Nephron (organoid): ENCODE measurements around the gene CRIP1.

Source experiments
- H3K27ac Mint-ChIP-seq, 3 experiments: 2 replicates each; pipeline ENCODE4 v1.8.0; 2020; ENCODE audit warnings: mixed read lengths in 3 of 3, mild to moderate bottlenecking in 2 of 3, moderate library complexity in 1 of 3
- H3K27me3 Mint-ChIP-seq: 2 replicates; pipeline ENCODE4 v1.8.0; 2021; ENCODE audit warnings: low read depth, mild to moderate bottlenecking, moderate library complexity, mixed read lengths
- H3K36me3 Mint-ChIP-seq: 2 replicates; pipeline ENCODE4 v1.8.0; 2020; ENCODE audit warnings: low read depth, mixed read lengths
- H3K4me1 Mint-ChIP-seq: 2 replicates; pipeline ENCODE4 v1.8.0; 2020; ENCODE audit warnings: mixed read lengths
- H3K4me3 Mint-ChIP-seq, 3 experiments: 2 replicates each; pipeline ENCODE4 v1.8.0; 2020; ENCODE audit warnings: mild to moderate bottlenecking in 3 of 3, mixed read lengths in 3 of 3, moderate library complexity in 2 of 3
- H3K9me3 Mint-ChIP-seq: 2 replicates; pipeline ENCODE4 v1.8.0; 2020; ENCODE audit warnings: mixed read lengths
- CTCF ChIP-seq, 3 experiments: fragments of 200-600 bp; sonication (generic); IDR thresholded peaks; one replicate each; pipeline ENCODE4 v1.5.0; 2021; ENCODE audit warnings: antibody characterized with exemption in 3 of 3; ENCODE audit not compliant: unreplicated experiment in 3 of 3

The CRIP1 gene

GRCh38 chr14:105471297-105471821, 15.3 kb upstream of the CRIP1 start:
- Mint-ChIP-seq H3K4me3 (no peak overlapping the region), H3K4me1 (no peaks in the 10 kb centered on the region), H3K36me3 (no peaks in the 10 kb centered on the region), H3K27me3 (no peaks in the 10 kb centered on the region), H3K9me3 (no peaks in the 10 kb centered on the region), H3K27ac (no peak overlapping the region)
- TF ChIP-seq CTCF (IDR thresholded peaks at IDR 0.05; ENCODE audit: unreplicated experiment in 3 of 3): peak; percentile 22 to 33 (median 32)

- H3K36me3 Mint-ChIP-seq: no peaks in the 10 kb centered on the region
- no peaks in the 10 kb centered on the region for H3K9me3 Mint-ChIP-seq
Observed at GRCh38 chr14:105471823-105472485, 14.7 kb upstream of the CRIP1 start.

GRCh38 chr14:105472486-105472991, 14.1 kb upstream of the CRIP1 start:
- TF ChIP-seq CTCF (IDR thresholded peaks at IDR 0.05; ENCODE audit: unreplicated experiment in 3 of 3): no peak
- Mint-ChIP-seq H3K36me3 (no peaks in the 10 kb centered on the region), H3K4me3 (peak overlapping the region in 1 of 3 experiments; percentile 19), H3K27me3 (peaks cover 8% of the 10 kb centered on the region), H3K4me1 (peaks cover 5% of the 10 kb centered on the region), H3K9me3 (no peaks in the 10 kb centered on the region), H3K27ac (no peak overlapping the region)

More at GRCh38 chr14:105471823-105472485, 14.7 kb upstream of the CRIP1 start:
- Mint-ChIP-seq H3K27ac (no peak overlapping the region), H3K27me3 (peaks cover 3% of the 10 kb centered on the region), H3K4me3 (peak overlapping the region in 1 of 3 experiments; percentile 19), H3K4me1 (no peaks in the 10 kb centered on the region)
- no peak for TF ChIP-seq CTCF (IDR thresholded peaks at IDR 0.05; ENCODE audit: unreplicated experiment in 3 of 3)

- Mint-ChIP-seq H3K4me3 (peak overlapping the region; percentile 50 to 68 (median 59)), H3K4me1 (peaks cover 5% of the 10 kb centered on the region), H3K27me3 (peaks cover 11% of the 10 kb centered on the region), H3K36me3 (no peaks in the 10 kb centered on the region), H3K9me3 (no peaks in the 10 kb centered on the region), H3K27ac (peak overlapping the region in 1 of 3 experiments; percentile 29)
- no peak for TF ChIP-seq CTCF (IDR thresholded peaks at IDR 0.05; ENCODE audit: unreplicated experiment in 3 of 3)
Observed at GRCh38 chr14:105473033-105473676, 13.5 kb upstream of the CRIP1 start.

- peaks cover 5% of the 10 kb centered on the region for H3K4me1 Mint-ChIP-seq
- peaks cover 11% of the 10 kb centered on the region for H3K27me3 Mint-ChIP-seq
- no peaks in the 10 kb centered on the region for H3K9me3 Mint-ChIP-seq
- peak overlapping the region; percentile 67 to 70 (median 68) for H3K4me3 Mint-ChIP-seq
- no peak for TF ChIP-seq CTCF (IDR thresholded peaks at IDR 0.05; ENCODE audit: unreplicated experiment in 3 of 3)
- no peaks in the 10 kb centered on the region for H3K36me3 Mint-ChIP-seq
- H3K27ac Mint-ChIP-seq: peak overlapping the region in 1 of 3 experiments; percentile 61
Observed at GRCh38 chr14:105473677-105474482, 12.8 kb upstream of the CRIP1 start.
